ENCODE data around the gene CDC42EP3.

GRCh38 chr2:37672104-37672869 is 845 bp upstream of the CDC42EP3 start:
- TF ChIP-seq, protein P1, sequence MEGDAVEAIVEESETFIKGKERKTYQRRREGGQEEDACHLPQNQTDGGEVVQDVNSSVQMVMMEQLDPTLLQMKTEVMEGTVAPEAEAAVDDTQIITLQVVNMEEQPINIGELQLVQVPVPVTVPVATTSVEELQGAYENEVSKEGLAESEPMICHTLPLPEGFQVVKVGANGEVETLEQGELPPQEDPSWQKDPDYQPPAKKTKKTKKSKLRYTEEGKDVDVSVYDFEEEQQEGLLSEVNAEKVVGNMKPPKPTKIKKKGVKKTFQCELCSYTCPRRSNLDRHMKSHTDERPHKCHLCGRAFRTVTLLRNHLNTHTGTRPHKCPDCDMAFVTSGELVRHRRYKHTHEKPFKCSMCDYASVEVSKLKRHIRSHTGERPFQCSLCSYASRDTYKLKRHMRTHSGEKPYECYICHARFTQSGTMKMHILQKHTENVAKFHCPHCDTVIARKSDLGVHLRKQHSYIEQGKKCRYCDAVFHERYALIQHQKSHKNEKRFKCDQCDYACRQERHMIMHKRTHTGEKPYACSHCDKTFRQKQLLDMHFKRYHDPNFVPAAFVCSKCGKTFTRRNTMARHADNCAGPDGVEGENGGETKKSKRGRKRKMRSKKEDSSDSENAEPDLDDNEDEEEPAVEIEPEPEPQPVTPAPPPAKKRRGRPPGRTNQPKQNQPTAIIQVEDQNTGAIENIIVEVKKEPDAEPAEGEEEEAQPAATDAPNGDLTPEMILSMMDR (IDR thresholded peaks at IDR 0.05): no peak
- TF ChIP-seq ZNF281 (CRISPR knock-in tag; IDR thresholded peaks at IDR 0.05) (no peak), AFF4 (CRISPR knock-in tag; IDR thresholded peaks at IDR 0.05; ENCODE audit: borderline replicate concordance) (no peak), ZNF121 (CRISPR knock-in tag; IDR thresholded peaks at IDR 0.05) (no peak), RELA (CRISPR knock-in tag; IDR thresholded peaks at IDR 0.05; ENCODE audit: borderline replicate concordance) (no peak), FOXP4 (CRISPR knock-in tag; IDR thresholded peaks at IDR 0.05) (peak; percentile 70; the same call in 1 of the 2 replicates), E2F1 (CRISPR knock-in tag; IDR thresholded peaks at IDR 0.05) (no peak), SP1 (CRISPR knock-in tag; conservative IDR thresholded peaks at IDR 0.05) (peak; percentile 56; the same call in 1 of the 2 replicates), MXD4 (CRISPR knock-in tag; IDR thresholded peaks at IDR 0.05; ENCODE audit: borderline replicate concordance) (no peak), ETV6 (CRISPR knock-in tag; IDR thresholded peaks at IDR 0.05) (peak; percentile 75), ESRRA (CRISPR knock-in tag; IDR thresholded peaks at IDR 0.05; ENCODE audit: borderline replicate concordance) (no peak), NR3C1 (CRISPR knock-in tag; conservative IDR thresholded peaks at IDR 0.05; ENCODE audit: low read depth) (no peak), ELF4 (CRISPR knock-in tag; IDR thresholded peaks at IDR 0.05; ENCODE audit: low read depth) (no peak), USF2 (CRISPR knock-in tag; IDR thresholded peaks at IDR 0.05) (no peak)
